ENCODE results near the gene KANK2.

The KANK2 gene

GRCh38 chr19:11208561-11209471, 11.5 kb upstream of the KANK2 start:
- TF ChIP-seq REST (IDR thresholded peaks at IDR 0.05; ENCODE audit: low read depth) = no peak
- TF ChIP-seq TCF12 (IDR thresholded peaks at IDR 0.05; ENCODE audit: low read depth) = no peak
- TF ChIP-seq TEAD4 (IDR thresholded peaks at IDR 0.05) = no peak
- no peak for TF ChIP-seq FOXM1 (IDR thresholded peaks at IDR 0.05; ENCODE audit: borderline replicate concordance, low read depth)
- no peak for TF ChIP-seq TAF1 (IDR thresholded peaks at IDR 0.05; ENCODE audit: low read depth)
- TF ChIP-seq, protein P1, sequence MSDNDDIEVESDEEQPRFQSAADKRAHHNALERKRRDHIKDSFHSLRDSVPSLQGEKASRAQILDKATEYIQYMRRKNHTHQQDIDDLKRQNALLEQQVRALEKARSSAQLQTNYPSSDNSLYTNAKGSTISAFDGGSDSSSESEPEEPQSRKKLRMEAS (IDR thresholded peaks at IDR 0.05) = no peak
- TF ChIP-seq CREB1 (IDR thresholded peaks at IDR 0.05; ENCODE audit: low read depth) = no peak
- TF ChIP-seq EGR1 (IDR thresholded peaks at IDR 0.05) = no peak
- TF ChIP-seq EP300 (IDR thresholded peaks at IDR 0.05; ENCODE audit: borderline replicate concordance) = no peak
- TF ChIP-seq YY1 (IDR thresholded peaks at IDR 0.05; ENCODE audit: low read depth) = no peak
- TF ChIP-seq RAD21 (IDR thresholded peaks at IDR 0.05; ENCODE audit: low read depth) = no peak

DNA sequence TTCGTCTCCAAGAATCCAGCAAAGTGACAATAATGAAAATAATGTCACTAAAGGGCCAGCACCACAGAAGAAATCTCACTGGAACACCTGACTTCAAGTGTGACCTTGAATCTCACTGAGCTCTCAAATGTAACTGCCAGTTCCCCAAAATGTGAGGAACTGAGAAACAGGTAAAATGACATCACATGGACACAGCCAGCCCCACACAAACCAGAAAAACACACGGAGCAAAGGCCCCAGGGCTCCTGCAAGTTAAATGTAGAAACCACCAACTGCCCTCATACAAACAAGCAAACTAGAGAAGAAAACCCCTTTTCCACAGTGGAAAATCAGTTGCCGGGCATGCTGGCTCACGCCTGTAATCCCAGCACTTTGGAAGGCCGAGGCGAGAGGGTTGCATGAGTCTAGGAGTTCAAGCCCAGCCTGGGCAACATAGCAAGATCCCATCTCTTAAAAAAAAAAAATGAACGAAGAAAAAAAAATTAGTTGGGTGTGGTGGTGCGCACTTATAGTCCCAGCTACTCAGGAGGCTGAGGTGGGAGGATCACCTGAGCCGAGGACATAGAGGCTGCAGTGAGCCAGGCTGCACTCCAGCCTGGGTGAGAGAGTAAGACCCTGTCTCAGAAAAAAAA, 8.7 kb upstream of the KANK2 start:
- TF ChIP-seq FOXM1 (IDR thresholded peaks at IDR 0.05; ENCODE audit: borderline replicate concordance, low read depth) (no peak), YY1 (IDR thresholded peaks at IDR 0.05; ENCODE audit: low read depth) (no peak), EP300 (IDR thresholded peaks at IDR 0.05; ENCODE audit: borderline replicate concordance) (no peak), USF1 (IDR thresholded peaks at IDR 0.05) (no peak), EGR1 (IDR thresholded peaks at IDR 0.05) (no peak), CEBPB (IDR thresholded peaks at IDR 0.05) (no peak), CREB1 (IDR thresholded peaks at IDR 0.05; ENCODE audit: low read depth) (no peak), TCF12 (IDR thresholded peaks at IDR 0.05; ENCODE audit: low read depth) (no peak), NFIC (IDR thresholded peaks at IDR 0.05) (no peak), TAF1 (IDR thresholded peaks at IDR 0.05; ENCODE audit: low read depth) (no peak)
- TF ChIP-seq, protein P1 (IDR thresholded peaks at IDR 0.05) = no peak

- TF ChIP-seq USF1 (IDR thresholded peaks at IDR 0.05) (no peak), TCF12 (IDR thresholded peaks at IDR 0.05; ENCODE audit: low read depth) (peak; percentile 79), TEAD4 (IDR thresholded peaks at IDR 0.05) (peak; percentile 83), NFIC (IDR thresholded peaks at IDR 0.05) (peak; percentile 96), EP300 (IDR thresholded peaks at IDR 0.05; ENCODE audit: borderline replicate concordance) (peak; percentile 72; the same call in 1 of the 2 replicates), REST (IDR thresholded peaks at IDR 0.05; ENCODE audit: low read depth) (no peak), YY1 (IDR thresholded peaks at IDR 0.05; ENCODE audit: low read depth) (0 out of 2 replicates have a peak, but pooled peaks have one; percentile 31), CEBPB (IDR thresholded peaks at IDR 0.05) (peak; percentile 42; the same call in 1 of the 2 replicates)
- TF ChIP-seq, protein P1 (IDR thresholded peaks at IDR 0.05) = no peak; the same call in 1 of the 2 replicates
Observed at GRCh38 chr19:11204943-11205349, 7.6 kb upstream of the KANK2 start.

DNA sequence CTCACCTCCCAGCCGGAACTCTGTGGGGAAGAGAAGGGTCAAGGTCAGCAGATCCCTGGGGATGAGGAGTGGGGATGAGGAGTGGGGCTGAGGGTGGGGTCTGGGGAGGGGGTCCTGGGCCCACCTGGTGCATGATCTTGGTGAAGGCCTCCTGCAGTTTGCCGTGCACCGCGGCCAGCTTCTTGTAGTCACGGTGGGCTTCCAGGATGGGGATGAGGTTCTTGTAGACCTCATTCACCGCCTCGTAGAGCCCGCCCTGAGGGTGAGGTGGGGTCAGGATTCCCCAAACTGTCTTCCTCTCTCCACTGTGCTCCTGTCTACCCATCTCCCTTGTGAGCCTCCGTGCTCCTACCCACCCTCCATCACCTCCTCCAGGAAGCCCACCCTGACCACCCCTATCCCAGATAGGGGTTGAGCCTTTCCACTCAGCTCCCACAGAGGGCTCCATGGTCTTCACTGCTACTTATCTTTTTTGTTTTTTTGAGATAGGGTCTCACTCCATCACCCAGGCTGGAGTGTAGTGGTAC, 6.8 kb upstream of the KANK2 start:
- TF ChIP-seq ZBTB7A (IDR thresholded peaks at IDR 0.05; ENCODE audit: low read depth) = peak; percentile 88; the same call in 1 of the 2 replicates
- no peak for TF ChIP-seq FOXM1 (IDR thresholded peaks at IDR 0.05; ENCODE audit: borderline replicate concordance, low read depth)

Data from Ishikawa (cell line).